GM23248 (cell line): ENCODE data around the gene SLC22A5.

ENCODE experiments used
- EZH2 ChIP-seq: fragments of 200-600 bp; sonication (generic); IDR thresholded peaks from 2 replicates; pipeline ENCODE4 v1.6.1; 2018; ENCODE audit warnings: antibody characterized with exemption, mild to moderate bottlenecking; ENCODE audit not compliant: insufficient read depth, poor library complexity, severe bottlenecking
- EZH2phosphoT487 ChIP-seq: fragments of 200-600 bp; sonication (generic); IDR thresholded peaks from 2 replicates; pipeline ENCODE4 v1.6.1; 2018; ENCODE audit warnings: antibody characterized with exemption, moderate library complexity, mild to moderate bottlenecking, low read depth; ENCODE audit not compliant: insufficient read depth

GRCh38 chr5:132427281-132428146 lies 58.0 kb downstream of the SLC22A5 start:
- TF ChIP-seq EZH2phosphoT487 (no peak), EZH2 (no peak)
